Activated naive CD4-positive, alpha-beta T cell treated with anti-CD3 and anti-CD28 coated beads, Interleukin-2, amount 50 U/mL, for 24 hours (primary cell): ENCODE data around the gene PSMD1.
"Not testable (repeated sequence)": the region's sequence is repeated elsewhere in the genome, so short reads cannot be mapped to it uniquely, and the experiment has no call there.

ENCODE experiments used
- H3K27ac Mint-ChIP-seq: one replicate; pipeline ENCODE4 v1.8.0; 2021; ENCODE audit warnings: mild to moderate bottlenecking, mixed read lengths
- H3K27me3 Mint-ChIP-seq: one replicate; pipeline ENCODE4 v1.8.0; 2021; ENCODE audit warnings: mixed read lengths
- H3K36me3 Mint-ChIP-seq: one replicate; pipeline ENCODE4 v1.8.0; 2021; ENCODE audit warnings: mixed read lengths
- H3K4me1 Mint-ChIP-seq: one replicate; pipeline ENCODE4 v1.8.0; 2021; ENCODE audit warnings: mixed read lengths
- H3K4me3 Mint-ChIP-seq: one replicate; pipeline ENCODE4 v1.8.0; 2021; ENCODE audit warnings: mild to moderate bottlenecking, mixed read lengths
- H3K9me3 Mint-ChIP-seq: one replicate; pipeline ENCODE4 v1.8.0; 2021; ENCODE audit warnings: mixed read lengths

PSMD1 gene

DNA sequence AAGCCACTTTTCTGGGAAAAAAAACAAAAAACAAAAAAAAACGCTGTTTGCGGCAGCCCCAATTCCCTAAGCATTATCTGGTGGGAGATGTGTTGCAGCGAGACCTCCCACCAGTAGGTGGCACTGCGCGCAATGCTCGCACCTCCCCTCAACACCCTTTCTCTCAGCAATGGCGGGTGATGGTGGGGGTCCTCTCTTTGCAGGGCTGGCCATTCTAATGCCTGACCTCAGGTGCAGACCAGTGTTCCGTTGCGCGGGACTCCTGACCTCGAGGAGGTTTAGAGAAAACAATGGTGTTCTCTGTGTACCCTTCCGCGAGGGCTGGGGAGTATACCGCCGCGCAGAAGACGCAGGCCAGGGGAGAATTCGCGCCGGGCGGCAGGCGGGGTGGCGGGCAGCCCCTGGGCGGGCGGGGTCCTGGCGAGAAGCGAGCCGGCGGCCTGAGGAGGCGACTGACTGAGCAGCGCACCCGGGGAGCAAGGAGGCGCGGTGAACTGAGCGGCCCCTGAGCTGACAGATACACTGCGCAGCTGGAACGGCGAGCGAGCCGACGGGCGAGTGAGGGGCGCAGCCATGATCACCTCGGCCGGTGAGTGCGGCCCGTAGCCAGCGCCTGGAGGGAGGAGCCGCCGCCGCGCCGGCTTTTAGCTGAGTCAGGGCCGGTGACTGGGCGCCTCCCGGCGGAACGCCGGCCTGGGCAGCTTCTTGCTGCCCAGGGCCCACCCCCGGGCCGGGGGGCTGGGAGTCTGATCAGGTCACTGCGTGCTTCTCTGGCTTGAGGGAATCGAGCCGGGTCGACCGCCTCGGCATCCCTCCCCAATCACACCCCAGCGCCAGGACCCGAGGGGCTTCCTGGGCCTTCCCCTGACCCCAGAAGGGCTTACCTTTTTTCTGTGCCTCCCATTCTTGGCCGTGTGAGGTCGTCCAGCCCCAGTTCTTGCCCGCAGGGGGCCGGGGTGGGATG, at the start of gene PSMD1:
Gene PSMD1 (plus strand): TSS at position 415 of the 964 bp plus-strand sequence. CDS start 159 bp downstream, at position 574.
- H3K9me3 Mint-ChIP-seq = no peaks in the 10 kb centered on the region
- H3K4me1 Mint-ChIP-seq = peaks cover 55% of the 10 kb centered on the region
- peaks cover 7% of the 10 kb centered on the region for H3K36me3 Mint-ChIP-seq
- H3K27ac Mint-ChIP-seq = peak within 1 kb of the TSS; percentile 100
- H3K4me3 Mint-ChIP-seq = peak within 1 kb of the TSS; percentile 94
- H3K27me3 Mint-ChIP-seq = no peaks in the 10 kb centered on the region

- peaks cover 2% of the 10 kb centered on the region for H3K36me3 Mint-ChIP-seq
- H3K9me3 Mint-ChIP-seq = peaks cover 7% of the 10 kb centered on the region
- no peaks in the 10 kb centered on the region for H3K4me1 Mint-ChIP-seq
- no peak overlapping the region for H3K27ac Mint-ChIP-seq
- H3K4me3 Mint-ChIP-seq = no peak overlapping the region
- peaks cover 7% of the 10 kb centered on the region for H3K27me3 Mint-ChIP-seq
Observed at GRCh38 chr2:231007286-231008098, 49.2 kb upstream of the PSMD1 start.

DNA sequence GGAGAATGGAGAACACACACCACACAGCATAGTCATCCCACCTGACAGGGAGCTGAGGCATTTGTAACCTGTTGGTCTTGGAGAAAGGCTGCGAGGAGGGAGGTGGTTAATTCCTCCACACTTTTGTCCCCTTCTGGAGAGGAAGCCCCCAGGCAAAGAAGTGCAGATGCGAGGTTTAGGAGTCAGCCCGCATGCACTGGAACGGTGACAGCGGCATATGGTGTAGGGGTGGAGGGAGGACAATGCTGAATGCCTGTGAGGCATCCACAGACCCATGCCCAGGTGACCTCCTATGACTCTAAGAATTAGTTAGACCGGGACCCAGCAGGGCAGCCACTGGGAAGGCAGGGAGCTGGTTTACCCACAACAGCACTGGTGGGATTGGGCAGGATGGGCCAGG, 48.5 kb upstream of the PSMD1 start:
- no peak overlapping the region for H3K27ac Mint-ChIP-seq

DNA sequence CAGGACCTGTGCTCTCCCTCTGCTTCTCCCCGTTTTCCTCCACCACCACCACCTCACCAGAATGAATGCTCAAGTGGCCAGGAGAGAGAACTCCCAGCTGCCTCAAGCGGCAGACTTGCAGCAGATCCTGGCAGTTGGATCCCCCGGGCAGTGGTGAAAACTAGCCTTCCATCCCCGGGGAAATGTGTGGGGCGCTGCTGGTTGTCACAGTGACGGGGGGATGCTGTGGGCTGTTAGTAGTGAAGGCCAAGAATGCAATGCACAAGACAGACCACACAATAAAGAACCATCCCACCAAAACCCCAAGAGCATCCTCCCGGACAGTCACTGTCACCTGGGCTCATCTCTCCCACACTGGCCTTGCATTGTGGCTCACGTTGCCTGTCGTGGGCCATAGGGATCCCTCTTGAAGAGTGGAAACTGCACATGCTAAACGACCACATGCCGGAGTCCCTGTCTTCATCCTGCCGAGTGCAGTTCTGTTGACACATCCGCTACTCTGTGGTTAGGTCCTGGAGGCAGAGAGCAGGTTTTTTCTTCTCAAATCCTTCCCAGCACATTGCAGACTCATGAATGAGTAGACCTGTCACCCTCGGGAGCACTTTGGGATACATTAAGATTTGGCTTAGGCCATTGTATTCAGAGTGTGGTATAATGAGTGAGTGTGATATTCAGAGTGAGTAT, 47.3 kb upstream of the PSMD1 start:
- no peaks in the 10 kb centered on the region for H3K4me1 Mint-ChIP-seq
- peaks cover 7% of the 10 kb centered on the region for H3K27me3 Mint-ChIP-seq
- H3K4me3 Mint-ChIP-seq = no peak overlapping the region
- no peak overlapping the region for H3K27ac Mint-ChIP-seq
- H3K36me3 Mint-ChIP-seq = peaks cover 2% of the 10 kb centered on the region
- H3K9me3 Mint-ChIP-seq = peaks cover 7% of the 10 kb centered on the region

More for the DNA sequence above, 48.5 kb upstream of the PSMD1 start:
- H3K27me3 Mint-ChIP-seq = peaks cover 8% of the 10 kb centered on the region
- no peak overlapping the region for H3K4me3 Mint-ChIP-seq
- H3K4me1 Mint-ChIP-seq = no peaks in the 10 kb centered on the region
- H3K36me3 Mint-ChIP-seq = peaks cover 2% of the 10 kb centered on the region
- peaks cover 7% of the 10 kb centered on the region for H3K9me3 Mint-ChIP-seq

DNA sequence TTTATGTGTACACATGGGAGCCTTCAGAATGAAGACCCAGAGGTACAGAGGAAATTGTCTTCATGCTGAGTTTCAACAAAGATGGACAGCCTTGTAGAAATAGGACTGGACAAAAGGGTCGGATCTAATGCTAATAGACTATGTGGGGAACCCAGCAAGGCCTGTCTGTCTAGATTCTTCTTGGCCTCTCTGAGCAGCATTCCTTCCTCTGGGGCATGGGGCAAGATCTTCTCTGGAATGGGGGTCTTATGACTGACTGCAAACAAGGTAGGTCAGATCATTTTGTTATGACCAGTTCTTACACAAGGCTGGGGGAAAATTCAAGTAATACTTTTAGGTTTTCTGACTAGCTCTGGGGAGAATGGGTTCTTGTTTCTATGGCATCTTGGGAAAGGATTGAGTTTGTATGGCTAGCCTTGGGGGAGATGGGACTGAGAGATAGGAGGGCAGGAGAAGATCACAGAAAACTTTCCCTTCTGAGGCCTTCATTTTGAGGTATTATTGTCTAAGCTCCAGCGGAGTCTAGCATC, 46.4 kb upstream of the PSMD1 start:
- Mint-ChIP-seq H3K36me3 (no peaks in the 10 kb centered on the region), H3K27ac (no peak overlapping the region), H3K4me1 (no peaks in the 10 kb centered on the region), H3K9me3 (peaks cover under 1% of the 10 kb centered on the region), H3K4me3 (no peak overlapping the region), H3K27me3 (peaks cover 10% of the 10 kb centered on the region)

DNA sequence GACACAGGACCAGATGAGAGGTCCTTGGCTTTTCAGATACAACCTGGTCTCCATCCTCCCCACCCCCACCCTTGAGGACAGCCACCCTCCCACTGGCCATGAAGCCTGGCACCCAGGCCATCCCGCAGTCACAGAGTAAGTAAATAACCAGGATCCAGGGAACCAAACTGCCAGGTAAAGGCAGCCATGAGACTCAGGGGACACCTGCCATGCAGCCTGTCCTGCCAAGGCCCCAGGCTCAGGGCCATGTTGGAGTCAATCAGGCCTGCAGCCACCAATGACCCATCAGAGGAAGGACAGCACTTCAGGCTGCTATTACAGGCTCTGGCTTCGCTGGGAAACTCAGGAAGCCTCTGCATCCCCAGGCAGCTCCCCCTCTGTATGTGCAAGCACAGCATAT, 45.1 kb upstream of the PSMD1 start:
- Mint-ChIP-seq H3K27me3 (peaks cover 10% of the 10 kb centered on the region), H3K27ac (no peak overlapping the region), H3K9me3 (no peaks in the 10 kb centered on the region), H3K4me3 (no peak overlapping the region), H3K4me1 (no peaks in the 10 kb centered on the region), H3K36me3 (no peaks in the 10 kb centered on the region)

- no peak overlapping the region for H3K4me3 Mint-ChIP-seq
- H3K27ac Mint-ChIP-seq = no peak overlapping the region
- H3K4me1 Mint-ChIP-seq = no peaks in the 10 kb centered on the region
- H3K27me3 Mint-ChIP-seq = peaks cover 16% of the 10 kb centered on the region
- peaks cover 1% of the 10 kb centered on the region for H3K36me3 Mint-ChIP-seq
- H3K9me3 Mint-ChIP-seq = no peaks in the 10 kb centered on the region
Observed at GRCh38 chr2:231012463-231012862, 44.2 kb upstream of the PSMD1 start.

DNA sequence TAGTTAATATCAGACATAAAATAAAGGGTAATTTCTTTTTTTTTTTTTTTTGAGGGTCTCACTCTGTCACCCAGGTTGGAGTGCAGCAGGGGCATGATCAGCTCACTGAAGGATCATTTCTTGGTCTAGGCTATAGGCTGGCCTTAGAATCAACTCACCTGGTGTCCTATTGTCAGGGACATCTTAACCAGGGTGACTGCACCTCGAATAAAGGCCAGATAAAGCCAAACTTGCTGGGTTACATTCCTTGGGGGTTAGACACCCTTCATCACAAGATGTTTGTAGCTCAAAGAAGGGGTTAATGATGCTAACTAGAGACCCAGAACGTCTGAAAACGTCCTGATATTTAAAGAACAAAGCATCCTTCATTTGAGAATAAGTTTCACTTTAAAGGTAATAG, 42.8 kb upstream of the PSMD1 start:
- peaks cover 17% of the 10 kb centered on the region for H3K27me3 Mint-ChIP-seq
- no peak overlapping the region for H3K4me3 Mint-ChIP-seq
- H3K4me1 Mint-ChIP-seq = no peaks in the 10 kb centered on the region
- H3K36me3 Mint-ChIP-seq = peaks cover 1% of the 10 kb centered on the region
- H3K27ac Mint-ChIP-seq = no peak overlapping the region
- no peaks in the 10 kb centered on the region for H3K9me3 Mint-ChIP-seq

GRCh38 chr2:231015478-231015877, 41.2 kb upstream of the PSMD1 start:
- no peak overlapping the region for H3K4me3 Mint-ChIP-seq
- H3K36me3 Mint-ChIP-seq = peaks cover 1% of the 10 kb centered on the region
- peaks cover 12% of the 10 kb centered on the region for H3K27me3 Mint-ChIP-seq
- no peaks in the 10 kb centered on the region for H3K4me1 Mint-ChIP-seq
- H3K9me3 Mint-ChIP-seq = no peaks in the 10 kb centered on the region
- H3K27ac Mint-ChIP-seq = no peak overlapping the region

DNA sequence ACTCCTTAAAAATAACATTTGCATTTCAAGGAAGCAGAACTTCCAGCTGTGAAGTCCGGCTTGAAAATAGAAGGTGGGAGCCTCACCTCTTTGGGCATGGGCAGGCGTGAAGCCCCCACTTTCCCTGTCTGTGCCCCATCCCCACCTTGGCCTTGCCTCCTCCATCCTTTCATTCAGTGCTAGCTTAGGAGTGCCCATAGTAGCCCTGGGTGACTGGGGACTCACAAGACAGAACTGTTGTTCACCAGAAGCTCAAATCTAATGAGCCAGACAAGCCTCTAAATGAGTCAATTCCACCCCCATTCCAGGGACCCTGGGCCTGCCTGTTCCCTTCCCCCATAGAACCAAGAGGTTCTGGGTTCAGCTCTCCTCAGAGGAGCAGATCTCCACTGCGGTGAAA, 40.7 kb upstream of the PSMD1 start:
- H3K27me3 Mint-ChIP-seq = peaks cover 12% of the 10 kb centered on the region

DNA sequence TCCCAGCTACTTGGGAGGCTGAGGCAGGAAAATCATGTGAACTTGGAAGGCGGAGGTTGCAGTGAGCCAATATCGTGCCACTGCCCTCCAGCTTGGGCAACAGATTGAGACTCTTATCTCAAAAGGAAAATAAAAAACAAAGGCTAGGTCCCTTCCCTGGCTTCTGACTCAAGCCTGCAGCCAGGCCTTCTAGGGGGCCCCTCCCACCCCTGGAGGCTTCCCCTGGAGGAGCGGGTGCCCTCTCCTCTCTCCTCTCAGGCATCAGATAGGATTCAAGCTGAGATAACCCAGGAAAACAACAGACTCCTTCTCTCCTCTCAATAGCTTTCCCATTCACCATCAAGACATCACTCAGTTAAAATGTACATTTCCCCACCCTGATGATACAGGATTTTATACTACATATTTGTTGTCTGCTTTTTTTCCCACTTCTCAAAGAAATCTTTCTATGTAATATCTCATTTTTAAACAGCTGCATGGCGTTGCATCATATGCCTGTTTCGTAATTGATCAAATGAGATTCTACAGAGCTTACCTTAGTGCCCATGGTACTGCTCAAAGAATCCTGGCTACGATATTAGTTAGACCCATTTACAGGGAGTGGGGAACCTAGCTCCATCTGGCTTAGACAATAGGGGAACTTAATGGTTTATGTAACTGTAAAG, 40.0 kb upstream of the PSMD1 start:
- Mint-ChIP-seq H3K4me1 (no peaks in the 10 kb centered on the region), H3K4me3 (no peak overlapping the region), H3K27ac (no peak overlapping the region), H3K27me3 (peaks cover 12% of the 10 kb centered on the region), H3K9me3 (no peaks in the 10 kb centered on the region), H3K36me3 (peaks cover 1% of the 10 kb centered on the region)

More for the DNA sequence above, 40.7 kb upstream of the PSMD1 start:
- Mint-ChIP-seq H3K27ac (no peak overlapping the region), H3K4me3 (no peak overlapping the region), H3K36me3 (peaks cover 1% of the 10 kb centered on the region), H3K9me3 (no peaks in the 10 kb centered on the region), H3K4me1 (no peaks in the 10 kb centered on the region)

- peaks cover 12% of the 10 kb centered on the region for H3K27me3 Mint-ChIP-seq
Observed at GRCh38 chr2:231017231-231017598, 39.5 kb upstream of the PSMD1 start.

GRCh38 chr2:231018184-231018583, 38.5 kb upstream of the PSMD1 start:
- no peaks in the 10 kb centered on the region for H3K9me3 Mint-ChIP-seq
- no peak overlapping the region for H3K27ac Mint-ChIP-seq
- peaks cover 1% of the 10 kb centered on the region for H3K36me3 Mint-ChIP-seq
- no peaks in the 10 kb centered on the region for H3K4me1 Mint-ChIP-seq
- no peak overlapping the region for H3K4me3 Mint-ChIP-seq
- peaks cover 10% of the 10 kb centered on the region for H3K27me3 Mint-ChIP-seq

More at GRCh38 chr2:231017231-231017598, 39.5 kb upstream of the PSMD1 start:
- Mint-ChIP-seq H3K9me3 (no peaks in the 10 kb centered on the region), H3K36me3 (peaks cover 1% of the 10 kb centered on the region), H3K4me1 (no peaks in the 10 kb centered on the region), H3K27ac (no peak overlapping the region), H3K4me3 (no peak overlapping the region)

DNA sequence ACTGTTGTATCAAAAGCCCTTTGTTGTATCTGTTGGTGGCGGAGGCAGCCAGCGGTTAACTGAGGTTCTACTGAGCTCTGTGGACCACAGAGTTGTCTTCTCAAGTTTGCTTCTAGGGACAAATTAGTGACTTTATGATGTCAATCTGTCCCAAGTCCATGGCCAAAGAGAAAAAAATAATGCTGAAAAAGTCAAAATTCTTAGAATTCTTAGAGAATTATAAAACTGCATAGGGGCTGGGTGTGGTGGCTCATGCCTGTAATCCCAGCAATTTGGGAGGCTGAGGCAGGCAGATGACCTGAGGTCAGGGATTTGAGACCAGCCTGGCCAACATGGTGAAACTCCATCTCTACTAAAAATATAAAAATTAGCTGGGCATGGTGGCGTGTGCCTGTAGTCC, 31.6 kb upstream of the PSMD1 start:
- H3K27ac Mint-ChIP-seq = not testable (repeated sequence)

DNA sequence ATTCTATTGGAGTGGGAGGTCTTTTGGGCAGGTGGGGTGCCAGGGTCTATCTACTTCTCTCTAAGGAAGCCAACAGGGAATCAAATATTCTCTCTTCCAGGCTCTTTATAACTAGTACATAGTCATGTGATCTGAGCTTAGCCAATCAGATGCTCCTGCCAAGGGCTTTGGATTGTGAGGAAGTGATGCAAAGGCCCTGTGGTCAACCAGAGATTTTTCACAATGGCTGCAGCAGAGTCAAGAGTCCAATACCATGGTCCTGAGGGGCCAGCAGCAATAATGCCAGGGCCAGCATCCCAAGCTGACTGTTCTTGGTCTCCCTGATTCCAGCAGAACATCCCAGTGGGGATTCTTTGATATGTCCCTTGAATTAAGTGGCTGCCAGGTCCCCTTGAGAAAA, 27.8 kb upstream of the PSMD1 start:
- H3K9me3 Mint-ChIP-seq = no peaks in the 10 kb centered on the region
- no peak overlapping the region for H3K4me3 Mint-ChIP-seq
- H3K27ac Mint-ChIP-seq = no peak overlapping the region
- no peaks in the 10 kb centered on the region for H3K4me1 Mint-ChIP-seq
- no peaks in the 10 kb centered on the region for H3K36me3 Mint-ChIP-seq
- H3K27me3 Mint-ChIP-seq = peaks cover 1% of the 10 kb centered on the region

More for the DNA sequence above, 31.6 kb upstream of the PSMD1 start:
- not testable (repeated sequence) for H3K36me3 Mint-ChIP-seq, H3K9me3 Mint-ChIP-seq, H3K4me1 Mint-ChIP-seq, H3K27me3 Mint-ChIP-seq, H3K4me3 Mint-ChIP-seq
